ENCODE data around the gene OTOF. TPM values are rescaled to one million over a fixed set of nuclear protein-coding genes. Genes with fewer than 3 reads are reported as not detected.

Gene OTOF
- total RNA-seq, 1 experiment from 2014 or later: not detected

- Histone ChIP-seq H3K9me3 (no peaks in the 10 kb centered on the region), H3K4me3 (no peak overlapping the region), H3K27me3 (no peaks in the 10 kb centered on the region), H3K36me3 (no peaks in the 10 kb centered on the region)
- DNase-seq: peak; percentile 71
These were observed 15.2 kb downstream of the OTOF start for GRCh38 chr2:26462511-26463243.

GRCh38 chr2:26462100-26462499 lies 15.8 kb downstream of the OTOF start:
- no peaks in the 10 kb centered on the region for H3K9me3 ChIP-seq
- no peaks in the 10 kb centered on the region for H3K36me3 ChIP-seq
- H3K27me3 ChIP-seq: no peaks in the 10 kb centered on the region
- no peak overlapping the region for H3K4me3 ChIP-seq
- no peak for DNase-seq

GRCh38 chr2:26461601-26462023 lies 16.3 kb downstream of the OTOF start:
- H3K36me3 ChIP-seq: no peaks in the 10 kb centered on the region
- DNase-seq: no peak
- H3K27me3 ChIP-seq: no peaks in the 10 kb centered on the region
- no peaks in the 10 kb centered on the region for H3K9me3 ChIP-seq
- no peak overlapping the region for H3K4me3 ChIP-seq

GRCh38 chr2:26460613-26461031 lies 17.3 kb downstream of the OTOF start:
- Histone ChIP-seq H3K4me3 (no peak overlapping the region), H3K9me3 (no peaks in the 10 kb centered on the region), H3K27me3 (no peaks in the 10 kb centered on the region), H3K36me3 (no peaks in the 10 kb centered on the region)
- no peak for DNase-seq

GRCh38 chr2:26459991-26460612 lies 17.8 kb downstream of the OTOF start:
- DNase-seq: no peak
- Histone ChIP-seq H3K27me3 (no peaks in the 10 kb centered on the region), H3K4me3 (no peak overlapping the region), H3K36me3 (no peaks in the 10 kb centered on the region), H3K9me3 (no peaks in the 10 kb centered on the region)

GRCh38 chr2:26458365-26459042 lies 19.4 kb downstream of the OTOF start:
- DNase-seq: no peak
- Histone ChIP-seq H3K36me3 (no peaks in the 10 kb centered on the region), H3K9me3 (no peaks in the 10 kb centered on the region), H3K27me3 (no peaks in the 10 kb centered on the region), H3K4me3 (no peak overlapping the region)

GRCh38 chr2:26457695-26458364 lies 20.1 kb downstream of the OTOF start:
- H3K9me3 ChIP-seq: no peaks in the 10 kb centered on the region
- no peaks in the 10 kb centered on the region for H3K27me3 ChIP-seq
- no peak overlapping the region for H3K4me3 ChIP-seq
- no peak for DNase-seq
- H3K36me3 ChIP-seq: no peaks in the 10 kb centered on the region

- H3K36me3 ChIP-seq: no peaks in the 10 kb centered on the region
- H3K4me3 ChIP-seq: no peak overlapping the region
- no peaks in the 10 kb centered on the region for H3K27me3 ChIP-seq
- H3K9me3 ChIP-seq: no peaks in the 10 kb centered on the region
- no peak for DNase-seq
These were observed 20.7 kb downstream of the OTOF start for GRCh38 chr2:26457251-26457666.

GRCh38 chr2:26456440-26457250 lies 21.3 kb downstream of the OTOF start:
- no peaks in the 10 kb centered on the region for H3K36me3 ChIP-seq
- no peaks in the 10 kb centered on the region for H3K9me3 ChIP-seq
- H3K4me3 ChIP-seq: no peak overlapping the region
- H3K27me3 ChIP-seq: no peaks in the 10 kb centered on the region
- no peak for DNase-seq

- Histone ChIP-seq H3K9me3 (no peaks in the 10 kb centered on the region), H3K4me3 (no peak overlapping the region), H3K27me3 (no peaks in the 10 kb centered on the region; the same call in 1 of the 2 replicates), H3K36me3 (no peaks in the 10 kb centered on the region)
- DNase-seq: no peak
These were observed 22.1 kb downstream of the OTOF start for GRCh38 chr2:26455670-26456439.

GRCh38 chr2:26455037-26455669 lies 22.8 kb downstream of the OTOF start:
- no peaks in the 10 kb centered on the region for H3K9me3 ChIP-seq
- H3K36me3 ChIP-seq: no peaks in the 10 kb centered on the region
- H3K27me3 ChIP-seq: no peaks in the 10 kb centered on the region; the same call in 1 of the 2 replicates
- DNase-seq: no peak
- no peak overlapping the region for H3K4me3 ChIP-seq

GRCh38 chr2:26454561-26455001 lies 23.3 kb downstream of the OTOF start:
- no peak for DNase-seq
- H3K4me3 ChIP-seq: no peak overlapping the region
- H3K9me3 ChIP-seq: no peaks in the 10 kb centered on the region
- no peaks in the 10 kb centered on the region; the same call in 1 of the 2 replicates for H3K27me3 ChIP-seq
- no peaks in the 10 kb centered on the region for H3K36me3 ChIP-seq

GRCh38 chr2:26453421-26454329 lies 24.2 kb downstream of the OTOF start:
- Histone ChIP-seq H3K9me3 (no peaks in the 10 kb centered on the region), H3K4me3 (no peak overlapping the region)
- DNase-seq: no peak

GRCh38 chr2:26451700-26452099 lies 26.2 kb downstream of the OTOF start:
- DNase-seq: no peak
- Histone ChIP-seq H3K27me3 (no peaks in the 10 kb centered on the region; the same call in 1 of the 2 replicates), H3K4me3 (no peak overlapping the region), H3K36me3 (no peaks in the 10 kb centered on the region), H3K9me3 (no peaks in the 10 kb centered on the region)

More at GRCh38 chr2:26453421-26454329, 24.2 kb downstream of the OTOF start:
- Histone ChIP-seq H3K36me3 (no peaks in the 10 kb centered on the region), H3K27me3 (no peaks in the 10 kb centered on the region; the same call in 1 of the 2 replicates)

Measured in MG63 (cell line).